Sigmoid colon (tissue), 7 donors: ENCODE data around the gene NCAPH2. TPM values are rescaled to one million over a fixed set of nuclear protein-coding genes. Genes with fewer than 3 reads are reported as not detected.

Experiments
- DNase-seq: peaks from one replicate; pipeline ENCODE4 v3.0.0-alpha.2; 2019
- H3K27ac ChIP-seq, 4 donors: fragments of 200-600 bp; sonication (generic); one replicate each; pipeline ENCODE4 v1.5.1; 2016 to 2019; ENCODE audit warnings: mild to moderate bottlenecking in 1 of 4
- H3K27me3 ChIP-seq, 3 donors: fragments of 200-600 bp; sonication (generic); one replicate each; pipeline ENCODE4 v1.5.1; 2019; ENCODE audit warnings: mild to moderate bottlenecking in 1 of 3
- H3K36me3 ChIP-seq, 4 donors: fragments of 200-600 bp; sonication (generic); one replicate each; pipeline ENCODE4 v1.5.1; 2016 to 2019
- H3K4me1 ChIP-seq, 4 donors: fragments of 200-600 bp; sonication (generic); one replicate each; pipeline ENCODE4 v1.5.1; 2017 to 2019
- H3K4me3 ChIP-seq, 4 donors: fragments of 200-600 bp; sonication (generic); one replicate each; pipeline ENCODE4 v1.5.1; 2017 to 2019; ENCODE audit warnings: mild to moderate bottlenecking in 2 of 4, moderate library complexity in 1 of 4
- H3K9me3 ChIP-seq, 4 donors: fragments of 200-600 bp in 3 of 4; sonication (generic) in 3 of 4; one replicate each; pipeline versions ENCODE4 v1.5.1 to v1.6.1; 2013 to 2019
- EP300 ChIP-seq, 4 donors: sonication (generic); formaldehyde crosslinking; IDR thresholded peaks; one replicate each; pipeline ENCODE4 v1.6.1; 2017; ENCODE audit warnings: antibody characterized with exemption in 4 of 4
- POLR2A ChIP-seq, 2 donors: fragments of 450-650 bp; IDR thresholded peaks; one replicate each; pipeline ENCODE4 v1.6.1; 2016; ENCODE audit warnings: antibody characterized with exemption in 2 of 2, mild to moderate bottlenecking in 2 of 2, moderate library complexity in 2 of 2
- POLR2AphosphoS5 ChIP-seq, 4 donors: sonication (generic); formaldehyde crosslinking; IDR thresholded peaks; one replicate each; pipeline ENCODE4 v1.6.1; 2017; ENCODE audit warnings: antibody characterized with exemption in 4 of 4
- WGBS, 2 donors: extraction: QIAGEN DNeasy Blood & Tissue Kit; methylation state at CpG; one replicate each; pipeline ENCODE4 v1.1.7; 2013; 5-methylcytosine and 5-hydroxymethylcytosine counted together
- intact Hi-C: fragments of 100-400 bp; cut with DNase I; formaldehyde crosslinking; loops from one replicate; pipeline ENCODE4 v1.15.1; 2023
- polyA plus RNA-seq, 3 donors: library from polyadenylated mRNA; stranded (reverse); fragments of 200-250 nt; gene quantifications; one replicate each; pipeline ENCODE4 v1.2.3, GENCODE V29; 2013
- total RNA-seq, 4 donors: library from RNA; depleted of rRNA; stranded (reverse); fragments of >200 nt; gene quantifications; one replicate each; pipeline ENCODE4 v1.1.0, GENCODE V29; 2016
- TF ChIP-seq, protein P1 (sequence below), 4 experiments: fragments of 450-650 bp in 3 of 4; fragments of 200-600 bp in 1 of 4; IDR thresholded peaks; one replicate each; pipeline ENCODE4 v1.5.1; 2016 to 2019; ENCODE audit warnings: antibody characterized with exemption in 4 of 4, mild to moderate bottlenecking in 3 of 4, moderate library complexity in 2 of 4
- donor health status: healthy with polysubstance abuse.
- donor health status: Bipolar disorder and iron deficiency.
- donor health status: healthy.

The NCAPH2 gene
- total and polyA plus RNA-seq, 7 donors: 20.3 to 54.0 (median 34.8) TPM

GRCh38 chr22:50529897-50530579 is 22.0 kb downstream of the NCAPH2 start, which contains the start of gene TYMP:
Gene TYMP (minus strand): TSS chr22:50530012. CDS start chr22:50529709, 303 bp downstream.
- Histone ChIP-seq H3K9me3 (no peaks in the 10 kb centered on the region), H3K4me1 (peaks cover 0 to 62% (median 47%) of the 10 kb centered on the region in 4 donors), H3K4me3 (peak within 1 kb of the TSS; percentile 39 to 54 (median 50)), H3K27me3 (peaks cover 33 to 64% (median 57%) of the 10 kb centered on the region in 3 donors), H3K27ac (peak within 1 kb of the TSS; percentile 73 to 93 (median 81)), H3K36me3 (no peaks in the 10 kb centered on the region)
- TF ChIP-seq POLR2A (IDR thresholded peaks at IDR 0.05) (peak in 1 of 2 donors; percentile 45), POLR2AphosphoS5 (IDR thresholded peaks at IDR 0.05) (peak; percentile 65 to 75 (median 69)), EP300 (IDR thresholded peaks at IDR 0.05) (no peak)
- TF ChIP-seq, protein P1, sequence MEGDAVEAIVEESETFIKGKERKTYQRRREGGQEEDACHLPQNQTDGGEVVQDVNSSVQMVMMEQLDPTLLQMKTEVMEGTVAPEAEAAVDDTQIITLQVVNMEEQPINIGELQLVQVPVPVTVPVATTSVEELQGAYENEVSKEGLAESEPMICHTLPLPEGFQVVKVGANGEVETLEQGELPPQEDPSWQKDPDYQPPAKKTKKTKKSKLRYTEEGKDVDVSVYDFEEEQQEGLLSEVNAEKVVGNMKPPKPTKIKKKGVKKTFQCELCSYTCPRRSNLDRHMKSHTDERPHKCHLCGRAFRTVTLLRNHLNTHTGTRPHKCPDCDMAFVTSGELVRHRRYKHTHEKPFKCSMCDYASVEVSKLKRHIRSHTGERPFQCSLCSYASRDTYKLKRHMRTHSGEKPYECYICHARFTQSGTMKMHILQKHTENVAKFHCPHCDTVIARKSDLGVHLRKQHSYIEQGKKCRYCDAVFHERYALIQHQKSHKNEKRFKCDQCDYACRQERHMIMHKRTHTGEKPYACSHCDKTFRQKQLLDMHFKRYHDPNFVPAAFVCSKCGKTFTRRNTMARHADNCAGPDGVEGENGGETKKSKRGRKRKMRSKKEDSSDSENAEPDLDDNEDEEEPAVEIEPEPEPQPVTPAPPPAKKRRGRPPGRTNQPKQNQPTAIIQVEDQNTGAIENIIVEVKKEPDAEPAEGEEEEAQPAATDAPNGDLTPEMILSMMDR (IDR thresholded peaks at IDR 0.05): no peak
- 0 to 1% methylated on average over 92 of the region's 92 CpGs for WGBS, 2 donors
- intact Hi-C loops: loop anchor here (5.0 kb wide), 3 partner anchors 32 to 283 kb away; partner anchors contain the start of genes ARSA, SYCE3 and TUBGCP6
- peak; percentile 93 for DNase-seq

GRCh38 chr22:50530580-50530876 is 22.5 kb downstream of the NCAPH2 start:
- no peaks in the 10 kb centered on the region for H3K9me3 ChIP-seq
- peaks cover 33 to 69% (median 62%) of the 10 kb centered on the region in 3 donors for H3K27me3 ChIP-seq
- peak; percentile 84 for DNase-seq
- TF ChIP-seq POLR2A (IDR thresholded peaks at IDR 0.05) (no peak), POLR2AphosphoS5 (IDR thresholded peaks at IDR 0.05) (no peak), EP300 (IDR thresholded peaks at IDR 0.05) (no peak)
- TF ChIP-seq, protein P1 (IDR thresholded peaks at IDR 0.05): no peak
- H3K4me3 ChIP-seq: peak overlapping the region; percentile 39 to 54 (median 50)
- intact Hi-C loops: no loop called here
- 1% methylated on average over 21 of the region's 21 CpGs for WGBS, 2 donors
- peaks cover 0 to 61% (median 45%) of the 10 kb centered on the region in 4 donors for H3K4me1 ChIP-seq
- H3K27ac ChIP-seq: peak overlapping the region; percentile 73 to 93 (median 81)
- H3K36me3 ChIP-seq: no peaks in the 10 kb centered on the region

- peak overlapping the region; percentile 39 to 54 (median 50) for H3K4me3 ChIP-seq
- 1 to 2% methylated on average over 53 of the region's 53 CpGs for WGBS, 2 donors
- intact Hi-C loops: no loop called here
- TF ChIP-seq POLR2A (IDR thresholded peaks at IDR 0.05) (peak; percentile 44 to 71), POLR2AphosphoS5 (IDR thresholded peaks at IDR 0.05) (peak; percentile 68 to 90 (median 73)), EP300 (IDR thresholded peaks at IDR 0.05) (no peak)
- TF ChIP-seq, protein P1 (IDR thresholded peaks at IDR 0.05): no peak
- H3K27ac ChIP-seq: peak overlapping the region; percentile 73 to 93 (median 81)
- H3K36me3 ChIP-seq: no peaks in the 10 kb centered on the region
- H3K27me3 ChIP-seq: peaks cover 33 to 74% (median 63%) of the 10 kb centered on the region in 3 donors
- peaks cover 0 to 57% (median 45%) of the 10 kb centered on the region in 4 donors for H3K4me1 ChIP-seq
- peak; percentile 94 for DNase-seq
- no peaks in the 10 kb centered on the region for H3K9me3 ChIP-seq
Measured at GRCh38 chr22:50530877-50531545, 23.0 kb downstream of the NCAPH2 start.

DNA sequence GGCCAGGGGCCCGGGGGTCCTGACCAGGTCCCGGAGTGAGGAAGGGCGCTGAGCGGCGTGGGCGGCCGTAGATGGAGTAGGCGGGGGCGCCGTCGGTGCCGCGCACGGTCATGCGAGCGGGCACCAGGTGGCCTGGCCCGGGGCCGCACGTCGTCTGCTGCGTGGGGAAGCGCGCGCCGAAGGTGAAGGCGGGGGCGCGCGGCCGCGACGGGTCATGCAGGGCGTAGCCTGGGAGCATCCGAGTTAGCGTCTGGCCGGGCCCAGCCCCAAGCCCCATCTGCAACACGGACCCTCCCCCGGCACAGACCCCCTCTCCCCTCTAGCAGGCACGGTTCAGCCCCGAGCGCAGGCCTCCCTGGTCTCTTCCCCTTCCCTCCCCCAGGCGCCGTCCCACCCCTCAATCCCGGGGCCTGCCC is 23.5 kb downstream of the NCAPH2 start:
- no peak for DNase-seq
- H3K4me1 ChIP-seq: peaks cover 0 to 52% (median 40%) of the 10 kb centered on the region in 4 donors
- peak overlapping the region; percentile 73 to 93 (median 81) for H3K27ac ChIP-seq
- WGBS, 2 donors: 1% methylated on average over 44 of the region's 44 CpGs
- intact Hi-C loops: no loop called here
- H3K36me3 ChIP-seq: no peaks in the 10 kb centered on the region
- peaks cover 33 to 79% (median 63%) of the 10 kb centered on the region in 3 donors for H3K27me3 ChIP-seq
- TF ChIP-seq EP300 (IDR thresholded peaks at IDR 0.05) (no peak), POLR2AphosphoS5 (IDR thresholded peaks at IDR 0.05) (peak in 1 of 4 donors; percentile 5)
- TF ChIP-seq, protein P1 (IDR thresholded peaks at IDR 0.05): no peak
- H3K4me3 ChIP-seq: peak overlapping the region; percentile 39 to 54 (median 50)
- H3K9me3 ChIP-seq: no peaks in the 10 kb centered on the region
